IMR-90 (cell line): ENCODE data around the gene ZFHX3. TPM values are rescaled to one million over a fixed set of nuclear protein-coding genes. Genes with fewer than 3 reads are reported as not detected.

Experiments used
- MXI1 ChIP-seq: IDR thresholded peaks from 2 replicates; pipeline ENCODE4 v1.6.1; 2012; ENCODE audit warnings: low read depth, mild to moderate bottlenecking, low read length, moderate library complexity, borderline replicate concordance
- NFE2L2 ChIP-seq: fragments of 150-350 bp; IDR thresholded peaks from 2 replicates; pipeline ENCODE4 v1.6.1; 2016; ENCODE audit warnings: low read depth, mild to moderate bottlenecking, low read length
- USF2 ChIP-seq: fragments of 150-350 bp; IDR thresholded peaks from 2 replicates; pipeline ENCODE4 v1.6.1; 2017; ENCODE audit warnings: mild to moderate bottlenecking, antibody characterized with exemption, low read length, low read depth
- polyA plus RNA-seq, 3 experiments: library from polyadenylated mRNA; depleted of rRNA; stranded (reverse); fragments of >200 nt; gene quantifications; 2 replicates each; pipeline ENCODE4 v1.2.3, GENCODE V29; 2012; ENCODE audit warnings: low replicate concordance in 1 of 3
- total RNA-seq: library from RNA; depleted of rRNA; stranded (reverse); fragments of >200 nt; gene quantifications from 2 replicates; pipeline ENCODE4 v1.2.3, GENCODE V29; 2012

ZFHX3 gene
- total and polyA plus RNA-seq, 2 of the 4 experiments (the other 2 are of a cell fraction), result 1.4 to 1.7 TPM

- TF ChIP-seq USF2 (no peak), MXI1 (no peak), NFE2L2 (no peak)
Observed at GRCh38 chr16:73062743-73063733, 15.1 kb upstream of the ZFHX3 start (continued).
